HG03097 (cell line): ENCODE measurements around the gene FYB2.

ENCODE experiments used
- ATAC-seq: cut with Tn5 transposase; IDR thresholded peaks from one replicate; pipeline ENCODE4 v1.9.1; 2021; ENCODE audit not compliant: unreplicated experiment, low FRiP score

FYB2 gene

GRCh38 chr1:56819387-56819899, at the start of gene FYB2:
TSS of gene FYB2 (minus strand) at chr1:56819404. CDS start at chr1:56819290, 114 bp downstream.
- no peak for ATAC-seq

- ATAC-seq: no peak
Measured at GRCh38 chr1:56868761-56869160, 49.6 kb upstream of the FYB2 start.

- ATAC-seq: no peak
Measured at GRCh38 chr1:56867491-56867890, 48.3 kb upstream of the FYB2 start.

GRCh38 chr1:56866656-56867055, 47.5 kb upstream of the FYB2 start:
- ATAC-seq: no peak

GRCh38 chr1:56864430-56864829, 45.2 kb upstream of the FYB2 start:
- ATAC-seq: no peak

- ATAC-seq: no peak
Measured at GRCh38 chr1:56863265-56863992, 44.2 kb upstream of the FYB2 start.

- ATAC-seq: no peak
Measured at GRCh38 chr1:56859287-56859686, 40.1 kb upstream of the FYB2 start.

- ATAC-seq: no peak
Measured at GRCh38 chr1:56856186-56856585, 37.0 kb upstream of the FYB2 start.

- no peak for ATAC-seq
Measured at GRCh38 chr1:56855190-56855589, 36.0 kb upstream of the FYB2 start.

GRCh38 chr1:56854521-56855099, 35.4 kb upstream of the FYB2 start, which contains the start of gene C8A:
TSS of gene C8A (plus strand) at chr1:56854797. CDS start at chr1:56854902, 105 bp downstream.
- no peak for ATAC-seq

GRCh38 chr1:56852476-56852875, 33.3 kb upstream of the FYB2 start:
- no peak for ATAC-seq

- ATAC-seq: no peak
Measured at GRCh38 chr1:56850922-56851321, 31.7 kb upstream of the FYB2 start.

- no peak for ATAC-seq
Measured at GRCh38 chr1:56850411-56850810, 31.2 kb upstream of the FYB2 start.

GRCh38 chr1:56849750-56850149, 30.5 kb upstream of the FYB2 start:
- no peak for ATAC-seq

- ATAC-seq: no peak
Measured at GRCh38 chr1:56845343-56845742, 26.1 kb upstream of the FYB2 start.

- ATAC-seq: no peak
Measured at GRCh38 chr1:56844545-56845136, 25.4 kb upstream of the FYB2 start.

GRCh38 chr1:56843544-56843943, 24.3 kb upstream of the FYB2 start:
- no peak for ATAC-seq

- no peak for ATAC-seq
Measured at GRCh38 chr1:56838759-56839158, 19.6 kb upstream of the FYB2 start.

- ATAC-seq: no peak
Measured at GRCh38 chr1:56837244-56837939, 18.2 kb upstream of the FYB2 start.

- no peak for ATAC-seq
Measured at GRCh38 chr1:56836359-56836758, 17.2 kb upstream of the FYB2 start.

GRCh38 chr1:56835657-56836056, 16.5 kb upstream of the FYB2 start:
- no peak for ATAC-seq
